GM12892 (cell line): ENCODE results near the gene KLHL28.

Source experiments
- DNase-seq: peaks from one replicate; pipeline ENCODE4 v3.0.0; 2011; ENCODE audit not compliant: insufficient read length
- FAIRE-seq: peaks from 2 replicates; lab custom pipeline; 2011; peaks lifted over from hg19 to GRCh38; lab: Jason Lieb, UNC
- POLR2A ChIP-seq: IDR thresholded peaks from 2 replicates; pipeline ENCODE4 v1.6.1; 2011; ENCODE audit warnings: low read depth, low read length, control low read depth
- POLR2AphosphoS5 ChIP-seq: IDR thresholded peaks from 2 replicates; pipeline ENCODE4 v1.6.1; 2011; ENCODE audit warnings: low read depth, low read length, control low read depth
- TAF1 ChIP-seq: IDR thresholded peaks from 2 replicates; pipeline ENCODE4 v1.6.1; 2011; ENCODE audit warnings: low read depth, mild to moderate bottlenecking, control low read depth, low read length, borderline replicate concordance

Gene KLHL28

DNA sequence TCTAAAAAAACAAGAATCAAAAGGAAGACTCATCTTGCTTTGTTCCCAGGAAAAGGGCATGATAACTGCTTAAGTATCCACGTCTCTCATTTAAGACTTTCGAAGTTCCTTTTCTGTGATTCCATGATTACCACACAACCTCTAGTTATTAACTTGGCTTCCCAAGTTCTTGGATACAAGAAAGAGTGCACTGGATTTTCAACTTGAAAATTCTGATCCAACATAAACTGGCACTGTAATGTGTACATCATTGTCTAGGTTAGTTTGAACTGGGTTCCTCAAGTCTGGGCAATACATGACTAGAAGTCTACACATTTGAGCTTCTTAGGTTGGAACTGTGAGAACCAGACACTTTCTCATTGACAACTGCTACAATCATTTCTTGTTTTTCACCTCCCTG, 1.6 kb downstream of the KLHL28 start:
- DNase-seq (no peak), FAIRE-seq (no peak)
- TF ChIP-seq POLR2AphosphoS5 (no peak), POLR2A (no peak), TAF1 (no peak)

DNA sequence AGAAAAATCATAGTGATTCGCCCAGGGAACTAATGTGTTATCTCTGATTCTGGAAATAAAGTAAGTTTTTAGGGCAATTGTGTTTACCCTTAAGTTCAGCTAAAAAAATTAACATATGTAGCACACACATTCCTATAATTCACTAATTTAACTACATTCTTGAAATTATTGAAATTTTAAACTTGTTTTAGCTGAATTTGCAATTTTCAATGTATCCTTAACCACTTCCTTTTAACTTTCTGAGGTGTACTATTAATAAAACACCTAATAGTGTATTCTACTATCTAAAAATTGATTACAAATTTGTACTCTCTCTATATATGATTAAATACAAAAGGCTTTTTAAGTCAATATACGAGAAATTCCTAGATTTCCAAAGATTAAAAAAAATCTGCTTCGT, 2.2 kb downstream of the KLHL28 start:
- DNase-seq, result no peak
- TF ChIP-seq TAF1, result no peak
- TF ChIP-seq POLR2A, result no peak
- no peak for TF ChIP-seq POLR2AphosphoS5
- FAIRE-seq, result no peak

DNA sequence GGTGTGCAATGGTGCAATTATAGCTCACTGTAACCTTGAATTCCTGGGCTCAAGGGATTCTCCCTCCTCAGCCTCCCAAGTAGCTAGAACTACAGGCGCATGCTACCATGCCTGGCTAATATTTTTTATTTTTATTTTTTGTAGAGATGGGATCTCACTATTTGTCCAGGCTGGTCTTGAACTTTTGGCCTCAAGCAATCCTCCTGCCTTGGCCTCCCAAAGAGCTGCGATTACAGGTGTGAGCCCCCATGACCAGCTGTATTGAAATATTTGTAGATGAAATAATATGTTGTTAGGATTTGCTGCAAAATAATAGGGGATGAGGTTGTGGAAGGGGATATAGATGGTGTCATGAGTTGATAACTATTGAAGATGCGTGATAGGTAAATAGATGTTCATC, 4.9 kb downstream of the KLHL28 start:
- no peak for DNase-seq
- FAIRE-seq, result peak; percentile 38
- TF ChIP-seq POLR2A (no peak), TAF1 (no peak), POLR2AphosphoS5 (no peak)

DNA sequence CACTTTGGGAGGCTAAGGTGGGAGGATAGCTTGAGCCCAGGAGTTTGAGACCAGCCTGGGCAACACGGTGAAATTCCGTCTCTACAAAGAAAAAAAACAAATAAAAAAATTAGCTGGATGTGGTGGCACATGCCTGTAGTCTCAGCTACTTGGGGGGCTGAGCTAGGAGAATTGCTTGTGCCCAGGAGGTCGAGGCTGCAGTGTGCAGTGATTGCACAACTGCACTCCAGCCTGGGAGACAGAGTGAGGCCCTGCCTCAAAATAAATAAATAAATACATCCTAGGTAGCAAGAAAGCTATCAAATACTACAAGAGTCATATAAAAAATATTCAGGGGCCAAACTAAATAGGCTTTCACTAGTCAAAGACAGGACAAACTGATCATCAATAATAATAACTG, 6.2 kb downstream of the KLHL28 start:
- TF ChIP-seq POLR2AphosphoS5 (no peak), POLR2A (no peak), TAF1 (no peak)
- DNase-seq (no peak), FAIRE-seq (no peak)

DNA sequence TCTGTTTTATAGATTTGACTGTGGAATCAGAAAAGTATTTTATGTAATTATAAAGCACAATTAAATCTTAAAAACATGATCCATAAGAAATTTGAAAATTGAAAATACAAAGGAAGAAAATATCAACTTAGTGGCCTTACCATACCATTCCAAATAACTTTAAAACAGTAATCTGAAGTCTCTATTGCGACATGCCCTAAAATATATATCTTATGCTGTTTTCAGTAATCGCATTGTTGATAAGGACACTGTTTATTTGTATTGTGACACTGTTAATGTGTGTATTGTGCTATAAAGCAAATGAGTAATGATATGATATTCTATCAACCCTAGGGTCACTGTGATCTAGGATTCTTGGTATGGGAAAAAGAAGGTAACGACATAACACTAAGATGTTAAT, 7.0 kb downstream of the KLHL28 start:
- TF ChIP-seq TAF1 (no peak), POLR2AphosphoS5 (no peak), POLR2A (no peak)
- DNase-seq (no peak), FAIRE-seq (no peak)

DNA sequence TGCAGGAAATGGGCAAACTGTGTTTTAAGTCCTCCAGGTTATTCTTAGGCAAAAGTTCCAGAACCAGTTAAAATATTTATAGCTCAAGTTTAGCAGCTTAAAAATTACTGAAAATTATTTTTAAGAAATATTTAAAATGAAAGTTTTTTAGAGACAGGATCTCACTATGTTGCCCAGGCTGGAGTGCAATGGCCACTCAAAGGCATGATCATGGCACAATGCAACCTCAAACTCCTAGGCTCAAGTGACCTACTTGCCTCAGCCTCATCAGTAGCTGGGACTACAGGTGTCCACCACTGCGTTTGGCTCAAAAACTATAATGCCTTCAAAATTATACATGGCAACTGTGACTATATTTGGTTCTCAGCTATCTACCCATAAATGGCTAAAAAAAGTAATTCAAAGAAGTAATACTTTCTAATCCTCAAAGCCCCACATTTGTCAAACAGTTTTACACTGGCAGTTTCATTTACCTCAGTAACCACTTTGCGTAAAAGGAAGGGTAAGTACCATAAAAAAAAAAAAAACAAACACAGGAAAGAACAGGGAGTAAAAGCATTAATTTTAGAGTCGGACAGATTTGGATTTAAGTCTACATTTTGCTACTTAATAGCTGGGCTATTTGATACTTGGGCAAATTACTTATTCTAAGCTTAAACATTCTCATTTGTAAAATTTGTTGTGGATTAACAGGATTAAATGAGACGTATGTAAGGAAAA, 9.2 kb downstream of the KLHL28 start:
- peak; percentile 5 for FAIRE-seq

DNA sequence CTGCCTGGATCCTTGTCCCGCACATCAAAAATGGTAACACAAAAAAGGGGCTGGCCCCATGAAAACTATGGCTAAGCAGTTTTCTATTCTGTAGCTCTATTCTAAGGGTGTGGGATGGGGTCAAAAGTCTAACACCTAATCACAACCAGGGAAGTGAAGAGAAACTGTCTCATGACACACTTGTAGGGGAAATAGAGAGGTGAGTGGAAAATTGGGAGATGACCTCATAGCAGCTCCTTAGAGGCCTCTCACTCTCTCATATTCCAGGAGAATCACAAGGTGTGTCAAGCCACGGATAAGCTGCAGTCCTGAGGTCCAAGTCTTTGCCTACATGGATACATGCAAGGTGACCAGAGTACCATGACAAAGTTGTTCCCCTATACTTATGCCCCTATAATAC, 10.7 kb downstream of the KLHL28 start:
- no peak for DNase-seq
- no peak for FAIRE-seq
- no peak for TF ChIP-seq POLR2AphosphoS5
- TF ChIP-seq POLR2A, result no peak

More for the DNA sequence above, 9.2 kb downstream of the KLHL28 start:
- TF ChIP-seq POLR2AphosphoS5, result no peak
- no peak for DNase-seq

DNA sequence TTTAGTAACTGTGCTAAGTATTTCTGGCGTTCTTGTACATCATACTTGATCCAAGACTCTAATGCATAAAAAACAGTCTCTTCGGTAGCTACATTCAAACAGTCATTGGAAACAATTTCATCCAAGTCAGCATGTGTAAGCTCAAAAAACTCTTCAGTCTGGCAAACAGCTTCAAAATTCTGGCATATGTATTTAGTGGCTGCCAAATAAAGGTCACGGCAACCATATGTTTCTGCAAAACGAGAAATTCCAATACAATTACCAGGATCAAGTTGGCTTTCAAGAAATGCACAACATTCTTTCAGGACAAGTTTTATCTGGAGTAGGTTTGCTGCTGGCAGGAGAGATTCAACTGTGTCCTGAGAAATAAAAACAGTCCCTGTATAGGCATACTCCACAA, 16.5 kb downstream of the KLHL28 start:
- DNase-seq, result no peak
- TF ChIP-seq POLR2AphosphoS5 (no peak), POLR2A (no peak), TAF1 (no peak)
- peak; percentile 27 for FAIRE-seq

DNA sequence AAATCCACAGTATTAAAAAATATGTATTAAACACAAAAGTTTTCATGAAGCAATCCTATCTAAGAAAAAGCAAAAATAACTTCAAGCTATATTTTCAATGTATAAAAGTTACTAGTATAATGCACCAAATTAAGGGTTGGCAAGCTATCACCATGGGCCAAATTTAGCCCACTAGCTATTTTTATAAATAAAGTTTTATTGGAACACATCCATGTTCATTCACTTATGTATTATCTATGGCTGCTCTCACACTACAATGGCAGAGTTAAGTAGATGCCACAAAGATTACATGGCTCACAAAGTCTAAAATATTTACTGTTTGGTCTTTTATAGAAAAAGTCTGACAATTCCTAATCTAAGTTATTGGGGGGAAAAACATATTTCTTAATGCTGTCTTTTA, 17.6 kb downstream of the KLHL28 start:
- FAIRE-seq, result no peak
- DNase-seq, result no peak
- no peak for TF ChIP-seq TAF1

DNA sequence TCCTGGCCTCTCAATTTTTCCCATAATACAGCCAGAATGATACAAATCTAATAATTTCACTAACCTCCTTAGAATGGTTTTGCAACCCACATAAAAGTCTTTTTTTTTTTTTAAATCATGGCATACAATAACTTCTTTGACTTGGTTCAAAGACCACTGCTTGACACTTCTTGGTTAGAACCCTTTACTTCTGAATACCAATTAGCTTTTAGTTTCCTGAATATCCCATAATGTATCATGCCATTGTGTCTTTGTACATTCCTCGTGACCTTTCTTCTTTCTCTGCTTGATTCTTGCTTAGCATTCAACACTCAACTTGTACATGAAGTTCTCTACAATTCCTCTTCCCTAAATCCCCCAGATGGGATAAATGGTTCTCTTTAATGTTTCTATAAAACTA, 19.3 kb downstream of the KLHL28 start:
- DNase-seq (no peak), FAIRE-seq (no peak)
- TF ChIP-seq POLR2A (no peak), POLR2AphosphoS5 (no peak), TAF1 (no peak)

DNA sequence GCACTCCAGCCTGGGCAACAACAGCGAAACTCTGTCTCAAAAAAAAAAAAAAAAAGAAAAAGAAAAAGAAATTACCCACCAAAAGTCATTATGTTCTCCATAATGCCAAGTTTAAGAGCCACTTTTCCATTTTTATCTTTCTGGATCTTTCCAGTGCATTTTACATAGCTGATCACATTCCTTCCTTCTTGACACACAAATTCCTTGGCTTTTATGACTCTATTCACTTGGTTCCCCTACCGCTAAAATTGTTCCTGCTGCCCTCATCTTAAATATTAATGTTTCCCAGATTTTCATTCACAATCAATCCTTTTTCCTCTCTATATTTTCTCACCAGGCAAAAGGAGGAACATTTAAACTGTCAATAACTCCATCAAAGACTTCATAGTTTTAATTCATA, 20.2 kb downstream of the KLHL28 start:
- no peak for DNase-seq
- no peak for FAIRE-seq

DNA sequence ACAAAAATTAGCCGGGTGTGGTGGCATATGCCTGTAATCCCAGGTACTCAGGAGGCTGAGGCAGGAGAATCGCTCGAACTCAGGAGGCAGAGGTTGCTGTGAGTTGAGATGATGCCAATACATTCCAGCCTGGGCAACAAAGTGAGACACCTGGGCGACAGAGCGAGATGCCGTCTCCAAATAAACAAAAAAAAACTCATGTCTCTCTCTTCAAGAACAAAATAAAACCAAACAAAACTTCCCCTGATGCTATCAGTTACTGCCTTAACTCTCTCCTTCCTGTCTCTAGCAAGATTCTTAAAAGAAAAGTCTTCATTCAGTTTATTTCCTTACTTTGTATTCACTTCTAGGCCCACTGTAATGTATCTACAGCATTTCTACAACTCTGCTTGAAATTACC, 20.8 kb downstream of the KLHL28 start:
- DNase-seq (no peak), FAIRE-seq (no peak)
- TF ChIP-seq TAF1 (no peak), POLR2A (no peak), POLR2AphosphoS5 (no peak)

More for the DNA sequence above, 20.2 kb downstream of the KLHL28 start:
- TF ChIP-seq POLR2A, result no peak
- no peak for TF ChIP-seq TAF1
- no peak for TF ChIP-seq POLR2AphosphoS5

DNA sequence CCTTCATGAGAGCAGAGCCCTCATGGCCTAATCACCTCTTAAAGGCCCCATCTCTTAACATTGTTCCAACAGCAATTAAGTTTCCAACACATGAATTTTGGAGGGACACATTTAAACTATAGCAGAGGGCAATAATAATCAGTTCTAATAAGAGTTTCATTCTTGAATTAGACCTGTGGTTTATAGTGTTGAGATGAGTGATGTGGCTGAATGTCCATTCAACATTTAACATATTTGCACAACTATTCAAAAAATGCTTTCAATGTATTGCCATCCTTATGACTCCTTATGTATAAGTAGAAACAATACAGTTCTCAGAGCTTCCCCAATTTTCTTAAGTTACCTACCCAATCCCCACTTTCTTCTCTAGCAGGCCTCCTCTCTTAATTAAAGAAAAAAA, 21.5 kb downstream of the KLHL28 start:
- DNase-seq, result no peak
- FAIRE-seq, result peak; percentile 42
- TF ChIP-seq POLR2A, result no peak
- no peak for TF ChIP-seq TAF1
- TF ChIP-seq POLR2AphosphoS5, result no peak
